ENCODE measurements around the gene CNPY1.
A peak's percentile ranks its signal among the peaks of the same experiment; 100 is the strongest.

CNPY1 gene

GRCh38 chr7:155470186-155470487 lies 76.2 kb downstream of the CNPY1 start:
- no peak for DNase-seq
- H3K4me2 ChIP-seq (ENCODE audit: low read length): no peak overlapping the region
- H3K9ac ChIP-seq (ENCODE audit: low read length): no peak overlapping the region
- no CpG with 5 or more reads among the region's 8 CpGs for WGBS (ENCODE audit: extremely low coverage, insufficient coverage, low lambda C conversion rate)
- H2BK5ac ChIP-seq (ENCODE audit: low read length): no peak overlapping the region
- H3K23ac ChIP-seq (ENCODE audit: low read length): no peak overlapping the region
- H3K4me3 ChIP-seq (ENCODE audit: low read length): no peak overlapping the region
- H4K5ac ChIP-seq (ENCODE audit: low read length): no peak overlapping the region
- H2BK120ac ChIP-seq (ENCODE audit: low read depth, low read length): no peak overlapping the region
- no peaks in the 10 kb centered on the region for H3K79me2 ChIP-seq (ENCODE audit: control insufficient read depth, insufficient read depth, low read length)
- peaks cover 84% of the 10 kb centered on the region for H3K27me3 ChIP-seq (ENCODE audit: insufficient read depth, low read length, poor library complexity)
- no peaks in the 10 kb centered on the region for H3K4me1 ChIP-seq (ENCODE audit: control insufficient read depth, low read depth, low read length)
- no peak overlapping the region for H2BK15ac ChIP-seq (replicated peaks; ENCODE audit: low read depth)
- H3K56ac ChIP-seq (ENCODE audit: low read length): no peak overlapping the region
- no peak overlapping the region for H3K18ac ChIP-seq (ENCODE audit: low read length)
- no peak overlapping the region for H3K27ac ChIP-seq (ENCODE audit: low read depth, low read length)
- H3K4ac ChIP-seq (ENCODE audit: low read depth, low read length): no peak overlapping the region
- H3K36me3 ChIP-seq (ENCODE audit: control insufficient read depth, insufficient read depth, low read length): no peaks in the 10 kb centered on the region
- no peak overlapping the region for H4K8ac ChIP-seq (ENCODE audit: low read depth, low read length)
- H3K79me1 ChIP-seq (ENCODE audit: low read length): no peaks in the 10 kb centered on the region
- no peak overlapping the region for H2AK5ac ChIP-seq (ENCODE audit: low read length)

GRCh38 chr7:155469311-155470185 lies 76.8 kb downstream of the CNPY1 start:
- Histone ChIP-seq H2BK15ac (replicated peaks; ENCODE audit: low read depth) (no peak overlapping the region), H3K4me2 (ENCODE audit: low read length) (no peak overlapping the region), H3K36me3 (ENCODE audit: control insufficient read depth, insufficient read depth, low read length) (no peaks in the 10 kb centered on the region), H3K4me1 (ENCODE audit: control insufficient read depth, low read depth, low read length) (no peaks in the 10 kb centered on the region), H3K79me2 (ENCODE audit: control insufficient read depth, insufficient read depth, low read length) (no peaks in the 10 kb centered on the region), H2AK5ac (ENCODE audit: low read length) (no peak overlapping the region), H3K79me1 (ENCODE audit: low read length) (no peaks in the 10 kb centered on the region), H4K5ac (ENCODE audit: low read length) (no peak overlapping the region), H3K56ac (ENCODE audit: low read length) (no peak overlapping the region), H3K27ac (ENCODE audit: low read depth, low read length) (no peak overlapping the region), H3K27me3 (ENCODE audit: insufficient read depth, low read length, poor library complexity) (peaks cover 85% of the 10 kb centered on the region), H3K18ac (ENCODE audit: low read length) (no peak overlapping the region), H2BK120ac (ENCODE audit: low read depth, low read length) (no peak overlapping the region), H3K4me3 (ENCODE audit: low read length) (no peak overlapping the region), H2BK5ac (ENCODE audit: low read length) (no peak overlapping the region), H4K8ac (ENCODE audit: low read depth, low read length) (no peak overlapping the region), H3K9ac (ENCODE audit: low read length) (no peak overlapping the region), H3K4ac (ENCODE audit: low read depth, low read length) (no peak overlapping the region), H3K23ac (ENCODE audit: low read length) (no peak overlapping the region)
- no CpG with 5 or more reads among the region's 12 CpGs for WGBS (ENCODE audit: extremely low coverage, insufficient coverage, low lambda C conversion rate)
- no peak for DNase-seq

- Histone ChIP-seq H3K4ac (ENCODE audit: low read depth, low read length) (no peak overlapping the region), H3K27me3 (ENCODE audit: insufficient read depth, low read length, poor library complexity) (peaks cover 81% of the 10 kb centered on the region), H2AK5ac (ENCODE audit: low read length) (no peak overlapping the region), H3K79me2 (ENCODE audit: control insufficient read depth, insufficient read depth, low read length) (no peaks in the 10 kb centered on the region), H3K9ac (ENCODE audit: low read length) (no peak overlapping the region), H3K18ac (ENCODE audit: low read length) (no peak overlapping the region), H4K5ac (ENCODE audit: low read length) (no peak overlapping the region), H3K4me2 (ENCODE audit: low read length) (no peak overlapping the region), H2BK15ac (replicated peaks; ENCODE audit: low read depth) (no peak overlapping the region), H2BK120ac (ENCODE audit: low read depth, low read length) (no peak overlapping the region), H4K8ac (ENCODE audit: low read depth, low read length) (no peak overlapping the region), H3K36me3 (ENCODE audit: control insufficient read depth, insufficient read depth, low read length) (no peaks in the 10 kb centered on the region), H3K27ac (ENCODE audit: low read depth, low read length) (no peak overlapping the region), H3K4me1 (ENCODE audit: control insufficient read depth, low read depth, low read length) (no peaks in the 10 kb centered on the region), H3K56ac (ENCODE audit: low read length) (no peak overlapping the region), H2BK5ac (ENCODE audit: low read length) (no peak overlapping the region), H3K4me3 (ENCODE audit: low read length) (no peak overlapping the region), H3K23ac (ENCODE audit: low read length) (no peak overlapping the region), H3K79me1 (ENCODE audit: low read length) (no peaks in the 10 kb centered on the region)
- WGBS (ENCODE audit: extremely low coverage, insufficient coverage, low lambda C conversion rate): no CpG with 5 or more reads among the region's 10 CpGs
- DNase-seq: no peak
Measured at GRCh38 chr7:155468785-155469148, 77.6 kb downstream of the CNPY1 start.

GRCh38 chr7:155467846-155468784 lies 78.2 kb downstream of the CNPY1 start:
- Histone ChIP-seq H2BK15ac (replicated peaks; ENCODE audit: low read depth) (no peak overlapping the region), H3K4me1 (ENCODE audit: control insufficient read depth, low read depth, low read length) (no peaks in the 10 kb centered on the region), H2BK120ac (ENCODE audit: low read depth, low read length) (no peak overlapping the region), H4K5ac (ENCODE audit: low read length) (no peak overlapping the region), H3K4me3 (ENCODE audit: low read length) (peak overlapping the region; percentile 8), H3K4me2 (ENCODE audit: low read length) (peak overlapping the region; percentile 73), H3K9ac (ENCODE audit: low read length) (peak overlapping the region; percentile 42), H3K27me3 (ENCODE audit: insufficient read depth, low read length, poor library complexity) (peaks cover 80% of the 10 kb centered on the region), H3K79me2 (ENCODE audit: control insufficient read depth, insufficient read depth, low read length) (no peaks in the 10 kb centered on the region), H3K18ac (ENCODE audit: low read length) (peak overlapping the region; percentile 69), H4K8ac (ENCODE audit: low read depth, low read length) (no peak overlapping the region), H3K56ac (ENCODE audit: low read length) (peak overlapping the region; percentile 63), H3K27ac (ENCODE audit: low read depth, low read length) (no peak overlapping the region), H3K36me3 (ENCODE audit: control insufficient read depth, insufficient read depth, low read length) (no peaks in the 10 kb centered on the region), H3K4ac (ENCODE audit: low read depth, low read length) (peak overlapping the region; percentile 6), H2BK5ac (ENCODE audit: low read length) (no peak overlapping the region), H3K79me1 (ENCODE audit: low read length) (no peaks in the 10 kb centered on the region), H3K23ac (ENCODE audit: low read length) (no peak overlapping the region), H2AK5ac (ENCODE audit: low read length) (no peak overlapping the region)
- no CpG with 5 or more reads among the region's 70 CpGs for WGBS (ENCODE audit: extremely low coverage, insufficient coverage, low lambda C conversion rate)
- DNase-seq: peak; percentile 52

- H2AK5ac ChIP-seq (ENCODE audit: low read length): no peak overlapping the region
- H3K4me1 ChIP-seq (ENCODE audit: control insufficient read depth, low read depth, low read length): no peaks in the 10 kb centered on the region
- H3K36me3 ChIP-seq (ENCODE audit: control insufficient read depth, insufficient read depth, low read length): no peaks in the 10 kb centered on the region
- H3K4ac ChIP-seq (ENCODE audit: low read depth, low read length): no peak overlapping the region
- no peaks in the 10 kb centered on the region for H3K79me1 ChIP-seq (ENCODE audit: low read length)
- peak; percentile 94 for DNase-seq
- H3K9ac ChIP-seq (ENCODE audit: low read length): peak overlapping the region; percentile 32
- H3K79me2 ChIP-seq (ENCODE audit: control insufficient read depth, insufficient read depth, low read length): no peaks in the 10 kb centered on the region
- peaks cover 78% of the 10 kb centered on the region for H3K27me3 ChIP-seq (ENCODE audit: insufficient read depth, low read length, poor library complexity)
- peak overlapping the region; percentile 69 for H3K18ac ChIP-seq (ENCODE audit: low read length)
- no peak overlapping the region for H3K27ac ChIP-seq (ENCODE audit: low read depth, low read length)
- H4K8ac ChIP-seq (ENCODE audit: low read depth, low read length): peak overlapping the region; percentile 58
- H2BK5ac ChIP-seq (ENCODE audit: low read length): no peak overlapping the region
- no CpG with 5 or more reads among the region's 78 CpGs for WGBS (ENCODE audit: extremely low coverage, insufficient coverage, low lambda C conversion rate)
- no peak overlapping the region for H2BK120ac ChIP-seq (ENCODE audit: low read depth, low read length)
- H4K5ac ChIP-seq (ENCODE audit: low read length): no peak overlapping the region
- no peak overlapping the region for H3K23ac ChIP-seq (ENCODE audit: low read length)
- no peak overlapping the region for H3K4me3 ChIP-seq (ENCODE audit: low read length)
- H3K4me2 ChIP-seq (ENCODE audit: low read length): peak overlapping the region; percentile 41
- H3K56ac ChIP-seq (ENCODE audit: low read length): peak overlapping the region; percentile 65
- peak overlapping the region; percentile 43 for H2BK15ac ChIP-seq (replicated peaks; ENCODE audit: low read depth)
Measured at GRCh38 chr7:155466814-155467733, 79.3 kb downstream of the CNPY1 start.
